ENCODE data around the gene NUCKS1.

NUCKS1 gene

DNA sequence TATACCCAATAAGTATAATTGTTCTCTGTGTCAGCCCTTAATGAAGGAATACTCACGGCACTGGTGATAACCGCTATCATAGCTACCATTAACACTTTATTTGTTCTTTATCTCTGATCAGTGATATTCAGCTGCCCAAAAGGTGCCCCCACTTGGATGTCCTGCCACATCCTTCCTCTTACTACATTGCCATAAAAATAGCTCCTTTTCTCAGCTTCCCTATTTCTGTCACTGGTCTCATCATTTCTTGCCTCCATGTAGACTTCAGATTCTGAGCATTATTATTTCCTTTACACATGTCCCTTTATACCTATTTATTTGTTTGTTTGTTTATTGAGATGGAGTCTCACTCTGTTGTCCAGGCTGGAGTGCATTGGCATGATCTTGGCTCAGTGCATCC lies 28.0 kb upstream of the NUCKS1 start:
- Mint-ChIP-seq H3K9me3 (no peaks in the 10 kb centered on the region), H3K4me1 (peaks cover 41% of the 10 kb centered on the region), H3K4me3 (no peak overlapping the region), H3K27ac (peak overlapping the region; percentile 43), H3K27me3 (no peaks in the 10 kb centered on the region), H3K36me3 (peaks cover 1% of the 10 kb centered on the region)

DNA sequence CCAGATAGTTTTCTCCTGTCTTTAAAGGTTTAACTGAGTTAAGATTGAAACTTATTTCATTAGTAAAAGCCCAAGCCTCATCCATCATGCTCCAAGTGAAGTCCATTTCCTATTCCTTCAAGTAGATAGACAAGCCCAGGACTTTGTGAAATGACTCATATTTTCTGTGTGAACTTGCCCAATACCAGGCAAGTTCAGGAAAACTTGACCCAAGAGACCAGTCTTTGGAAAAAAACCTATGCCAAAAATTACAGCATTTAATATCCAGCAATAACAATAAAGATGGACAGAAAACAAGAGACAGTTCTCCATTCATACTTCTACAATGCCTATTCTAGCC lies 25.7 kb upstream of the NUCKS1 start:
- H3K9me3 Mint-ChIP-seq: no peaks in the 10 kb centered on the region
- peak overlapping the region; percentile 94 for H3K4me3 Mint-ChIP-seq
- H3K4me1 Mint-ChIP-seq: peaks cover 55% of the 10 kb centered on the region
- peak overlapping the region; percentile 98 for H3K27ac Mint-ChIP-seq
- no peaks in the 10 kb centered on the region for H3K27me3 Mint-ChIP-seq
- peaks cover 5% of the 10 kb centered on the region for H3K36me3 Mint-ChIP-seq

DNA sequence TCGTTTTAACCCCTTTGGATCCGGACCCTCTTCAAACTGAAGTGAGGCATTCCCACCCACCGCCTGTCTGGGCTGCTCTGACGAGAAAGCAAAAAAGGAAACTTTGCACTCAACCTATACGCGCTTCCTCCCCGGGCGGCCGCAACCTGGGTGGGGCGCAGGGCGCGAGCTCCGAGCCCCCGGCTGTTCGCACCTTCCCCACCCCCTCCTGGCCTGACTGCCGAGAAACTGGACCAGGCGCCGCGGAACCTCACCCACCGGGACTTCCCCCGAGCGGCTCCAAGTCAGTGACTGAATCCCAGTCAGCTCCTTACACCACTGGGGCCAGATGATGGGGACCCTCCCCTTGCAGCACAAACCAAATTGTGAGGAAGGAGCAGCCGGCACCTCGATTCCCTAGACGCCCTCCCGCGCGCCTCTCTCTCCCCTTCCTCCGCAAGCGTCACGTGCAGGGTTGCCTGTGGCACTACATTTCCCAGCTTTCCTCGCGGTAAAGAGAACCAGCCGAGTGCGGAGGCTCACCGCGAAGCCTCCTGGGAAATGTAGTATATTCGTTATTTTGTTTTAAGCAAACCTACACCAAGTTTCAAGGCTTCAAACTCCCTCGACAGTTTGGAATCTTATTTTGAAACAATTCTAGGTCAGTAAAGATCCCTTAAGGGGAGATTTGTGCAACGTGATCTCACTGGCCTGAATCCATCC lies 25.2 kb upstream of the NUCKS1 start, which contains the start of gene RAB29:
TSS of gene RAB29 (minus strand) at position 468 of the 702 bp plus-strand sequence. CDS start 526 bp downstream, outside the sequence.
- Mint-ChIP-seq H3K9me3 (no peaks in the 10 kb centered on the region), H3K4me1 (peaks cover 58% of the 10 kb centered on the region), H3K27me3 (no peaks in the 10 kb centered on the region), H3K36me3 (peaks cover 10% of the 10 kb centered on the region), H3K4me3 (peak within 1 kb of the TSS; percentile 94), H3K27ac (peak within 1 kb of the TSS; percentile 98)

DNA sequence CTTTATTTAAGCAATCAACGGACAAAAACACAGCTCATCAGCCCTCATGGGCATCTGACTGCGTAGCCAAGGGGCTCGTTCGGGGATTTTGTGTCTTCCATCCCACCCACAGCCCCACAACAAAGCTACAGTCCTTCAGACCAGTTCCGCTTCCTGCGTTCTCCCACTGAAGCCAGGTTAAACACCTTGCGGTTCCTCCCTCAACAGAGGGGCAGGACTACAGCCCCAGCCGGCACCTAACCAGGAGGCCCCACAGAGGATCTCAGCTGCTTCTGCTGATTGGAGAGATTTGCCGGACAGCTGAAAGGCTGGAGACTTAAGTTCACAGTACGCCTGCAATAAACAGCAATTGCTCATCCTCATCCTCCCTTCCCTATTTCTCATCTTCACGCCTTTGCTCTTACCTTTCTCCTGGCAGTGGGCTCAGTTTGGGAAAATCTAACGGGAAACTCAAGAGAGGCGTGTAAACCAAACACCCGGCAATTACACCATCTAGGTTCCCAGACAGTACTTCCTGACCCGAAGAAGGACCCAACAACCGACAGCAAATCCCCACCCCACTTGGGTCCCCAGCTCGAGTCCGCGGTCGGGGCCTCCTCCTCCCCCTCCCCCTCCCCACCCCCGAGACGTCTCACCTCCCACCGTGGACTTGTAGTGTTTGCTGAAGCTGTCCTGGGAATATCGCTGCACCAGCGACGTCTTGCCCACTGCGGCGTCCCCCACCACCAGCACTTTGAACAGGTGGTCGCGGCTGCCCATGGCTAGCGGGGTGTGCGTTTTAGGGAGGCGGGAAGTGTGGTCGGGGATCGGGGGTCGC lies 24.4 kb upstream of the NUCKS1 start:
- Mint-ChIP-seq H3K4me3 (peak overlapping the region; percentile 94), H3K36me3 (peaks cover 12% of the 10 kb centered on the region), H3K27ac (peak overlapping the region; percentile 97), H3K27me3 (no peaks in the 10 kb centered on the region), H3K9me3 (no peaks in the 10 kb centered on the region), H3K4me1 (peaks cover 58% of the 10 kb centered on the region)

DNA sequence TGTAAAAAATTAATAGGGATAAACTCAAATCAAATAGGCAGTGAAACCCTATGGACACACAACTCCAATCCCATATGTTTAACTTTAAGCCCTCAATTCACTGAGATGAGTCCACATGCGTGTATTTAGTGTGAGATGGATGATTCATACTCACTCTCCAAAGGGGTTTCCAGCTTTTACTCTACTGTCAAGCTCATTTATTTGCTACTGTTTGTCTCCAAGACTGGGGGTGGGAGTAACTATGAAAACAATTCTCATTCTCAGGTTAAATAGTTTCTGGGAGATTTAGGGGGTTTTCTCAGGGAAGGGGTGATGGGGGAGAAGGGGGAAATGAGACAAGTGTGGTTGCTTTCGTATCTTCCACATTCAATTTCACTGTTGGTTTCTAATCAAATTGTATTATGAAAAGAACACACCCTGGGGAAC lies 22.6 kb upstream of the NUCKS1 start:
- H3K4me1 Mint-ChIP-seq: peaks cover 58% of the 10 kb centered on the region
- peak overlapping the region; percentile 80 for H3K27ac Mint-ChIP-seq
- no peaks in the 10 kb centered on the region for H3K9me3 Mint-ChIP-seq
- peak overlapping the region; percentile 94 for H3K4me3 Mint-ChIP-seq
- no peaks in the 10 kb centered on the region for H3K27me3 Mint-ChIP-seq
- H3K36me3 Mint-ChIP-seq: peaks cover 12% of the 10 kb centered on the region

DNA sequence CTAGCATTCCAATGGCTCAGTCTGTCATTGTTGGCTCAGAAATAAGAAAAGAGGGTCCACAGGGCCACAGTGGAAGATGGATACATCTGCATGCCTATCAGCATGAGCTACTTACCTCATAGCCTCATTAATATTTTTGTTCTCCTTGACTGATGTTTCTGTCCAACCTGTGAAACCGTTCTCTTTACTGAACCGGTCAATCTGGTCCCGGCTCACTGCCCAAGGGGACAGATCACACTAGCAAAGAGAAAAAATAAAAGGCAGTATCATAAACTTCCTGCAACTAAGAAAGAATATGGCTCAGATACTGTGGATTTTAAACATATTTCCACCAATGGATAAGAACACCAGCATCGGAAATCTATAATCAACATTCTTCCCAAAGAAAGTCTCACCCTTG lies 20.6 kb upstream of the NUCKS1 start:
- no peaks in the 10 kb centered on the region for H3K27me3 Mint-ChIP-seq
- peaks cover 12% of the 10 kb centered on the region for H3K36me3 Mint-ChIP-seq
- H3K4me1 Mint-ChIP-seq: peaks cover 59% of the 10 kb centered on the region
- H3K27ac Mint-ChIP-seq: no peak overlapping the region
- no peaks in the 10 kb centered on the region for H3K9me3 Mint-ChIP-seq
- peak overlapping the region; percentile 36 for H3K4me3 Mint-ChIP-seq

DNA sequence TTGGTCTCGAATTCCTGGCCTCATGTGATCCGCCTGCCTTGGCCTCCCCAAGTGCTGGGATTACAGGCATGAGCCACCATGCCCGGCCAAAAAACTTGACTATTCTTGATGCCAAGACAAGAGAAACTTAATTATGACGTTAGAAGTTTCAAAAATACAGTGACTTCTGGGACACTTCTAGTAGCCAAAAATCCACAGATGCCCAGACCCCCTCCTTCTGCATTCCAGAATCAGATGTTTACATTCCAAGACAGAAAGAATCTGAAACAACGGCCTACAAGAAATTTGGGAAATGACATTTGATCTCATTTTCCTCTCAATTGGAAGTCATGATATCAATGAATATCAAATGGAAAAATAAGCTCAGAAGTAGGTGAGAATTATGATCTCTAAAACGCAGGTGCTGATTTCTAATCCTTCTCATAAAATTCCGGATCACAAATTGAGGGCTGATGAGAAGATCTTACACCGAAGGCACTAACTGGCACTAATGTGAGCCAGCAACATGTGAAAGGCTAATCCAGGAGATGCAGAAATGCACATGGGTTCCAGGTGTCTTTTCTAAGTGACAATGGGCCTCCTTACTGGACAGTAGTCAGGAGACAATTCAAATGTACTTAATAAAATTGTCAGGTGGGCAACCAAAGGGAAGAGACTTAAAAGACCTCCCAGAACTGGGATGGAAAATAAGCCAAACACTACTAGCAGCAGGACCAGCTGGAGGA lies 19.8 kb upstream of the NUCKS1 start:
- Mint-ChIP-seq H3K36me3 (peaks cover 12% of the 10 kb centered on the region), H3K27ac (peak overlapping the region; percentile 59), H3K9me3 (no peaks in the 10 kb centered on the region), H3K27me3 (no peaks in the 10 kb centered on the region), H3K4me1 (peaks cover 53% of the 10 kb centered on the region), H3K4me3 (no peak overlapping the region)

DNA sequence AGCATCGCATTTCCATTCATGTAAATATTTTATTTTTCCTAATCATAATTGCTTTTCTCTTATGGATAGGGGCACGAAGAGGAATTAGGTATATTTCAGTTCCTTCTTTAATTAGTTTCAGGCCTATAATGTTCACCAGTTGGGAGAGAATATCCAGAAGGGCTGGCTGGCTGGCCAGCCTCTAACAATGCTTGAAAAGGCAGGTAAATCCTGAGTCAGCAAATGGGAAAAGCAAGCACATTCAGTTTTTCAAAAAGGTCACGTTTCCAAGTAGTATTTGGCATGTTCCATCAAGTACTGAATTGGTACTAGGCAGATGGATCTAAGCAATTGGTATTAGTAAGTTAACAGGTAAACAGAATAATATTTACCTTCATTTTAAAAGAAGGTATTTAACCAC lies 17.3 kb upstream of the NUCKS1 start:
- Mint-ChIP-seq H3K4me3 (no peak overlapping the region), H3K27ac (peak overlapping the region; percentile 74), H3K36me3 (peaks cover 12% of the 10 kb centered on the region), H3K9me3 (no peaks in the 10 kb centered on the region), H3K4me1 (peaks cover 38% of the 10 kb centered on the region), H3K27me3 (no peaks in the 10 kb centered on the region)

DNA sequence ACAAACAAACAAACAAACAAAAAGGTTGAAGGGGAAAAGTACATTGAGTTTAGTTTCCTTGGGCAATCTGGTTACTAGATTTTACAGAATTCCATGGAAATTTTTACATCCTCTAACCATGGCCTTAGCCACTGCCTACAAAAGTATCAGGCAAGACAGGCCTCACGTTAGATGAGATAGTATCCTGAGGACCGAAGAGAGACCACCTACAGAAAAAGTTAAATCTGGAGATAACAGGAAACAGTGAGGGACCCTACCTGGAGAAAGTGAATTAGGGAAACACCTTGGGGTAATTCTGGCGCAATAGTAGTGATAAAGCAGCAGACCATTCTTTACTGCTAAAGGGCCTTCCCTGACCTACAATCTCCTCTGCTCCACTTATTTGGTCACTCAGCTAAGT lies 16.6 kb upstream of the NUCKS1 start:
- no peaks in the 10 kb centered on the region for H3K9me3 Mint-ChIP-seq
- H3K36me3 Mint-ChIP-seq: peaks cover 11% of the 10 kb centered on the region
- H3K27me3 Mint-ChIP-seq: no peaks in the 10 kb centered on the region
- peak overlapping the region; percentile 53 for H3K27ac Mint-ChIP-seq
- no peak overlapping the region for H3K4me3 Mint-ChIP-seq
- H3K4me1 Mint-ChIP-seq: peaks cover 31% of the 10 kb centered on the region

DNA sequence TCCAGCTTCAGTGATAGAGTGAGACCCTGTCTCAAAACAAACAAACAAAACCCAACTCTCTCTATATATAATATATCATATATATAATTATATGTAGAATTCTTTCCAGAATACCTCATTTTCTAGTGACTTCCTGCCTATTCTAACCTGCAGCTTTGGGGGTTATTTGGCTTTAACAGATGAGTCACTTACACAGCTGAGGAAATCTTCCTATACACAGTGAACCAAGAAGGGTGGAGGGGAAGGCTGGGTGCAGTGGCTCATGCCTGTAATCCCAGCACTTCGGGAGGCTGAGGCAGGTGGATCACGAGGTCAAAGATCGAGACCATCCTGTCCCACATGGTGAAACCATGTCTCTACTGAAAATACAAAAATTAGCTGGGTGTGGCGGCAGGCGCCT lies 16.1 kb upstream of the NUCKS1 start:
- Mint-ChIP-seq H3K36me3 (peaks cover 12% of the 10 kb centered on the region), H3K27ac (peak overlapping the region; percentile 53), H3K9me3 (no peaks in the 10 kb centered on the region), H3K4me1 (peaks cover 26% of the 10 kb centered on the region), H3K4me3 (no peak overlapping the region), H3K27me3 (no peaks in the 10 kb centered on the region)

DNA sequence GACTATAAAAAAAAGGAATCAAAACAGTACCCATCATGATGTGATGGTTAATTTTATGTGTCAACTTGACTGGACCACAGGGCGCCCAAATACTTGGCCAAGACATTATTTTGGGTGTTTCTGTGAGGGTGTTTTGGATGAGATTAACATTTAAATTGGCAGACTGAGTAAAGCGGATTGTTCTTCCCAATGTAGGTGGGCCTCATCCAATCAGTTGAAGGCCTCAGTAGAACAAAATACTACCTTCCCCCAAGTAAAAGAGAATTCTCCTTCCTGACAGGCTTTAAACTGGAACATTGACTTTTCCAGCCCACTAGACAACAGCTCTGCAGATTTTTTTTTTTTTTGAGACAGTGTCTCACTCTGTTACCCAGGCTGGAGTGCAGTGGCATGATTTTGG lies 14.6 kb upstream of the NUCKS1 start:
- no peak overlapping the region for H3K27ac Mint-ChIP-seq

DNA sequence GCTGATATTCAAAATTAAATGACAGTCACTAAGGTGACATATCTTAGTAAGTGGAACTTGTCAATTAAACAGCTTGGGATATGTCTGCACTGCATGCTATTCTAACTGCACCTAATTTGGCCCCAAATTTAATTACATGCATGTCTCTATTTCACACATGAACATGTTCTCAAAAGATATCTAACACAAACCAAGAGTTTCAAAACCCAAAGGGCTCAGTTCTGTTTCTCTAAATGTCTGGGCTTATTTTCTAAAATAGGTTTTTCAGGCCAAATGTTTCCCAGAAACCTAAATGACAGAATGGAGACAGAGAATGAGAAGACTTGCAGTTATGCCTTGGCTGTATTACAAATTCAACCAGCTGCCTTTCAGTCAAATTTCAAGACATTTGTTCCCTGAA lies 14.0 kb upstream of the NUCKS1 start:
- Mint-ChIP-seq H3K27me3 (no peaks in the 10 kb centered on the region), H3K36me3 (peaks cover 4% of the 10 kb centered on the region), H3K27ac (no peak overlapping the region)

More for the DNA sequence above, 14.6 kb upstream of the NUCKS1 start:
- H3K36me3 Mint-ChIP-seq: peaks cover 4% of the 10 kb centered on the region
- H3K27me3 Mint-ChIP-seq: no peaks in the 10 kb centered on the region
- H3K9me3 Mint-ChIP-seq: no peaks in the 10 kb centered on the region
- H3K4me1 Mint-ChIP-seq: peaks cover 19% of the 10 kb centered on the region
- H3K4me3 Mint-ChIP-seq: no peak overlapping the region

DNA sequence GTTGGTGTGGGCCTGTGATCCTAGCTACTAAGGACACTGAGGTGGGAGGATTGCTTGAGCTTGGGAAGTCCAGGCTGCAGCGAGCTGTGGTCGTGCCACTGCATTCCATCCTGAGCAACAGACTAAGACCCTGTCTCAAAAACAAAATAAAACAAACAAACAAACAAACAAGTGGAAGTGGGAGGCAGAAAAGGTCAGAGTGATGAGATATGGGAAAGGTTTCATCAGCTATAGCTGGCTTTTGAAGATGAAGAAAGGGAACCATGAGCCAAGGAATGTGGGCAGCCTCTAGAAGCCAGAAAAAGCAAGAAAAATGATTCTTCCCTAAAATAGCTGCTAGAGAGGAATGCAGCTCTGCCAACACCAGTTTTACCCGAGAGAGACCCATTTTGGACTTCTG lies 10.6 kb upstream of the NUCKS1 start:
- Mint-ChIP-seq H3K27me3 (no peaks in the 10 kb centered on the region), H3K36me3 (peaks cover 5% of the 10 kb centered on the region), H3K27ac (no peak overlapping the region), H3K9me3 (no peaks in the 10 kb centered on the region), H3K4me3 (no peak overlapping the region), H3K4me1 (peaks cover 8% of the 10 kb centered on the region)

More for the DNA sequence above, 14.0 kb upstream of the NUCKS1 start:
- Mint-ChIP-seq H3K4me1 (peaks cover 19% of the 10 kb centered on the region), H3K4me3 (no peak overlapping the region), H3K9me3 (no peaks in the 10 kb centered on the region)

DNA sequence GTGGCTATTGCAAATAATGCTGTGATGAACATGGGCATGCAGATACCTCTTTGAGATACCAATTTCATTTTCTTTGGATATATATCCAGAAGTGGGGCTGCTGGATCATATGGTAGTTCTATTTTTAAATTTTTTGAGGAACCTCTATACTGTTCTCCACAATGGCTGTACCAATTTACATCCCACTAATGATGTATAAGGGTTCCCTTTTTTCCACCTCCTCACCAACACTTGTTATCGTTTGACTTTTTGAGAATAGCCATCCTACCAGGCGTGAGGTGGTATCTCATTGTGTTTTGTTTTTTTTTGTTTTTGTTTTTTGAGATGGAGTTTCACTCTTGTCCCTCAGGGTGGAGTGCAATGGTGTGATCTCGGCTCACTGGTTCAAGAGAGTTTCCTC lies 6.6 kb upstream of the NUCKS1 start:
- H3K4me3 Mint-ChIP-seq: no peak overlapping the region
- H3K27me3 Mint-ChIP-seq: no peaks in the 10 kb centered on the region
- no peaks in the 10 kb centered on the region for H3K9me3 Mint-ChIP-seq
- no peaks in the 10 kb centered on the region for H3K4me1 Mint-ChIP-seq
- peaks cover 3% of the 10 kb centered on the region for H3K36me3 Mint-ChIP-seq
- H3K27ac Mint-ChIP-seq: no peak overlapping the region

DNA sequence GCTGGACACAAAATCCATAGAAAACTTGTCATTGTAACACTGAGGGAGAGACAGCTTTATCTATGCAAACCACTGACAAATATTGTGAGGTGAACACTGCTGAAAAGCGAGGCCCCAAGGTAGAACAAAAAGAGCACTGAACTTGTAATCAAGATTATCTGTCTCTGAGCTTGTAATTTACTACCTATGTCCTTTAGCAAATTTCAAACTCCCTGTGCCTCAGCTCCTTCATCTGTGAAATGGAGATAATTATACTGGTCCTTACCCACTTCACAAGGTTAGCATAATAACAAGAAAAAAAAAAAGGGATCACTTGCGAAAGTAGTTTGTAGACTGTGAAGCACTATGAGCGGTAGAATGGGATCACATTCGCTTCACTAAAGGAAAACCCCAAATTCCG lies 4.9 kb upstream of the NUCKS1 start:
- Mint-ChIP-seq H3K4me1 (peaks cover 5% of the 10 kb centered on the region), H3K27me3 (no peaks in the 10 kb centered on the region), H3K9me3 (no peaks in the 10 kb centered on the region), H3K4me3 (no peak overlapping the region), H3K27ac (no peak overlapping the region), H3K36me3 (peaks cover 4% of the 10 kb centered on the region)
